ENCODE measurements around the gene IL3RA. TPM values are rescaled to one million over a fixed set of nuclear protein-coding genes. Genes with fewer than 3 reads are reported as not detected.
"Not testable (repeated sequence)": the region's sequence is repeated elsewhere in the genome, so short reads cannot be mapped to it uniquely, and the experiment has no call there.

The IL3RA gene
- total RNA-seq, 1 donor from 2014 or later = 64.7 TPM

DNA sequence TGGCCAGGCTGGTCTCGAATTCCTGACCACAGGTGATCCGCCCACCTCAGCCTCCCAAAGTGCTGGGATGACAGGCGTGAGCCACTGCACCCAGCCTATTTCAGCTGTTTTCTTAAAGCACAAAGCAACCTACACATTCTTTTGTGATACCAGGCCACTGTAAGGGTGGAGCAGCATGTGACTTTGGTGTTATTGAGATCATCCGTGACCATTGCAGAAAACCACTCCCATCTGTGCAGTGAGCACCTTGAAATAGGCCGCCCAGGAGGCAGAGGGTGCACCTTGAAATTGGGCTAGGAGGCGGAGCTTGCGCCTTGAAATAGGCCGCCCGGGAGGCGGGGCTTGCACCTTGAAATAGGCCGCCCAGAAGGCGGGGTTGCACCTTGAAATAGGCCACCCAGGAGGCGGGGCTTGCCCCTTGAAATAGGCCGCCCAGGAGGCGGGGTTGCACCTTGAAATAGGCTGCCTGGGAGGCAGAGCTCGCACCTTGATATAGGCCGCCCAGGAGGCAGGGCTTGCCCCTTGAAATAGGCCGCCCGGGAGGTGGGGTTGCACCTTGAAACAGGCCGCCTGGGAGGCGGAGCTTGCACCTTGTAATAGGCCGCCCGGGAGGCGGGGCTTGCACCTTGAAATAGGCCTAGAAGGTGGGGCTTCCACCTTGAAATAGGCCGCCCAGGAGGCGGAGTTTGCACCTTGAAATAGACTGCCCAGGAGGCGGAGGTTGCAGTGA, 64.3 kb downstream of the IL3RA start:
- no peak for DNase-seq

DNA sequence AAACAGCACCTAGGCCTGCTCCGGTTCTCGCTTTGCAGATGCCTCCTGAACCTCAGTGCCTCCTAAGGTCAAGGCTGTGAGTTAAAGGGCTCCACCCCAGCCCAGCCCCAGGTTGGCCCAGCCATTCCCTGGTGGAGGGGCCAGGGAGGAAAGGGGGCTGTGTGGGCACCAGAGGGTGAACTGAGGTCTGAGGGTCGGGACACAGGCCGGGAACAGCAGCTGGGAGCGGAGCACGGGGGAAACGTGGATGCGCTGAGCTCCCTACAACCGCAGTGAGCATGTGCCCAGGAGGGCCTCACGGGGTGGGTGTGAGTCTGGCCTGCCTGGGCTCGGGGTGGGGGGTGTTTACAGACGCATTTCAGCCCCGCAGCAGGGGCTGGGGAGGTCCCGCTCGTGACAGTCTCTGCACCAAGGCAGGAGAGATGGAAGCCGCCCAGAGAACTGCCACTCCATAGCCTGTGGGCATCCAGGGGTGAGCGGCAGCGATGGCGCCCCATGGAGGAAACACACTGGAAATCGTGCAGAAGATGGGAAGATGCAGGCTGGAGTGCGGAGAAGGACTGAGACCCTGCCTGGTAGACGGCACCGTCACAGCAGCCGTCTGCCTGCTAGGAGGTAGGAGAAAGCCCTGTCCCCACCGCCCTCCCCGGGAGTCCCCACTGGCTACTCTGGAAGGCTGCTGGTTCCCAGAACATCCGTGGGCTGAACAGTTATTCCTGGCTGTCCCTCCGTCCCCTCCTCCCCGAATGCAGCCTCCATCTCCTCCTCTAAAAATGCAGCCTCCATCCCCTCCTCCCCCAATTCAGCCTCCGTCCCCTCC, 65.2 kb downstream of the IL3RA start:
- DNase-seq = no peak

DNA sequence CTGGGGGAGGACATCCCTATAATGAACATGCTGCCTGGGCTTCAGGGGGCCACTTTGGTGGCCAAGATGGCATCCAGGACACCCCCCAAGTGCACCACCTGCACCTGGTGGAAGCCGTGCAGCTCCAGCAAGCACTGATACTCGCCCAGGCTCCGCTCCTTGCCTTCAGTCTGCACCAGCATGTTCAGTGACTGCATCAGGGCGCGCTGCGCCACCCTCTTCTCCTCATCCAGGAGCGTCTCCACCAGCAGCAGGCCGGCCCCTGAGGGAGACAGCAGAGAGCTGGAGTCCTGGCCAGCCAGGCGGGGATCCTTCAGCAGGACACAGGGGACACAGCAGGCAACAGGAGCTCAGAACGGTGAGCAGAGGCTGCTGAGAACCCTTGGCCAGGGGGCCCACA, 66.6 kb downstream of the IL3RA start:
- DNase-seq = no peak

DNA sequence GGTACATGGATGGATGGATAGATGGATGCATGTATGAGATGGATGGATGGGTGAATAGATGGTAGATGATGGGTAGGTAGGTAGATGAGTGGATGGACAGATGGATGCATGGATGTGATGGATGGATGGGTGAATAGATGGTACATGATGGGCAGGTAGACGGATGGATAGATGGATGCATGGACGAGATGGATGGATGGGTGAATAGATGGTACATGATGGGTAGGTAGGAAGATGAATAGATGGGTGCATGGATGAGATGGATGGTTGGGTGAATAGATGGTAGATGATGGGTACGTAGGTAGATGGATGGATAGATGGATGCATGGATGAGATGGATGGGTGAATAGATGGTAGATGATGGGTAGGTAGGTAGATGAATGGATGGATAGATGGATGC, 67.3 kb downstream of the IL3RA start:
- not testable (repeated sequence) for DNase-seq

DNA sequence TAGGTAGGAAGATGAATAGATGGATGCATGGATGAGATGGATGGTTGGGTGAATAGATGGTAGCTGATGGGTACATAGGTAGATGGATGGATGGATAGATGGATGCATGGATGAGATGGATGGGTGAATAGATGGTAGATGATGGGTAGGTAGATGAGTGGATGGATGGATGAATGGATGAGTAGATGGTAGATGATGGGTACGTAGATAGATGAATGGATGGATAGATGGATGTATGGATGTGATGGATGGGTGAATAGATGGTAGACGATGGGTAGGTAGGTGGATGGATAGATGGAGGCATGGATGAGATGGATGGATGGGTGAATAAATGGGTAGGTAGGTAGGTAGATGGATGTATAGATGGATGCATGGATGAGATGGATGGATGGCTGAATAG, 69.2 kb downstream of the IL3RA start:
- DNase-seq = not testable (repeated sequence)

DNA sequence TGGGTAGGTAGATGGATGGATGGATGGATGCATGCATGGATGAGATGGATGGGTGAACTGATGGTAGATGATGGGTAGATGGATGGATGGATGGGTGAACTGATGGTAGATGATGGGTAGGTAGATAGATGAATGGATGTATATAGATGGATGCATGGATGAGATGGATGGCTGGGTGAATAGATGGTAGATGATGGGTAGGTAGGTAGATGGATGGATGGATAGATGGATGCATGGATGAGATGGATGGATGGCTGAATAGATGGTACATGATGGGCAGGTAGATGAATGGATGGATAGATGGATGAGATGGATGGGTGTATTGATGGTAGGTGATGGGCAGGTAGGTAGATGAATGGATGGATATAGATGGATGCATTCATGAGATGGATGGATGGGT, 70.5 kb downstream of the IL3RA start:
- DNase-seq = no peak

DNA sequence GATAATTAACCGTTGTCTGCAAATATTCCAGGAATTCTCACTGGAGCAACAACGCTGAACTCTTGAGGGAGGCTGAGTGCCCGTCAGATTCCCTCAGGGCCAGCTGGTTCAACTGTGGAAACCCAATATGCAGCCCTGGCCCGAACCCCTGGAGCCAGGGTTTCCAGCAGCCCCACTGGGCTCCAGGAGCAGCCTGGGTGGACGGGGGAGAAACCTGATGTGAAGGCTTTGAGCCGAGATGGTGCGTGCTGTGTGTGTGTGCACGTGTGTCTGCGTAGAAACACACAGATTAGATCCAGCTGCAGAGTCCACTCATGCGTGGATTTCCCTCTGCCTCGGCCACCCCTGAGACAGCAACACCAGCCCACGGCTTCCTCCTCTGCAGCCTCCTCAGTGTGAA, 74.7 kb downstream of the IL3RA start:
- DNase-seq = no peak

DNA sequence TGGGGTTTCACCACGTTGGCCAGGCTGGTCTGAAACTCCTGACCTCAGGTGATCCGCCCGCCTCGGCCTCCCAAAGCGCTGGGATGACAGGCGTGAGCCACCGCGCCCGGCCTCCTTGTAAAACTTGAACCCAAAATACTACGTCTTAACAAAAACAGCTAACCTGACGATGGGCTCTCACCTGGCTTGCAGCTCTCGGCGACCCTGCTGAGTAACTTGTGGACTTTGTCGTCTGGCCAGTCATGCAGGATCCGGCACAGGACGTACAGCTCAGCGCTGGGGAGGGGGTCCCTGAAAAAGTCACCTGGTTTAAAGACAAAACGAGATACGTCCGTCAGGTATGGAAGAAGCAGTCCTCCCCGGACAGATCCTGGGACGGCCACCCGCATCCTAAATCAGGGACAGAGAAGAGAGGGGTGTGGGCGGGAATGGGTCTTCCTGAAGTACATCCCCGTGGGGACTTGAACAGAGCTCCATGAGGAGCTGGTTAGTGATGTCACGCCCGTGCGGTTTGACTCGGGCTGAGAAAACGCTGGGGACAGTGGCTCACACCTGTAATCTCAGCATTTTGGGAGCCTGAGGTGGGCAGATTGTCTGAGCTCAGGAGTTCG, 76.1 kb downstream of the IL3RA start:
- no peak for DNase-seq

DNA sequence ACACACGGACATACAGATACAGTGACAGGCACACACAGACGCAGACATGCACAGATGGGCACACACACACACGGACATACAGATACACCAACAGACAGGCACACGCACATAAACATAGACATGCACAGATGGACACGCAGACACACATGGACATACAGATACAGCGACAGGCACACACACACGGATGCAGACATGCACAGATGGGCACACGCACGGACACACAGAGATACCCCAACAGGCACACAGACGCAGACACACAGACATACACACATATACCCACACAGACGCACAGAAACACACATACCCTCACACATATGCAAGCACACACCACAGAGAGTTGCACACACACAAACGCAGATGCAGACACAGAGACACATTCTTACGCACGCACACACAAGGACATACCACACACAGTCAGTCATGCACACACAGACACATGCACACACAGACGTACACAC, 79.8 kb downstream of the IL3RA start:
- DNase-seq = no peak

DNA sequence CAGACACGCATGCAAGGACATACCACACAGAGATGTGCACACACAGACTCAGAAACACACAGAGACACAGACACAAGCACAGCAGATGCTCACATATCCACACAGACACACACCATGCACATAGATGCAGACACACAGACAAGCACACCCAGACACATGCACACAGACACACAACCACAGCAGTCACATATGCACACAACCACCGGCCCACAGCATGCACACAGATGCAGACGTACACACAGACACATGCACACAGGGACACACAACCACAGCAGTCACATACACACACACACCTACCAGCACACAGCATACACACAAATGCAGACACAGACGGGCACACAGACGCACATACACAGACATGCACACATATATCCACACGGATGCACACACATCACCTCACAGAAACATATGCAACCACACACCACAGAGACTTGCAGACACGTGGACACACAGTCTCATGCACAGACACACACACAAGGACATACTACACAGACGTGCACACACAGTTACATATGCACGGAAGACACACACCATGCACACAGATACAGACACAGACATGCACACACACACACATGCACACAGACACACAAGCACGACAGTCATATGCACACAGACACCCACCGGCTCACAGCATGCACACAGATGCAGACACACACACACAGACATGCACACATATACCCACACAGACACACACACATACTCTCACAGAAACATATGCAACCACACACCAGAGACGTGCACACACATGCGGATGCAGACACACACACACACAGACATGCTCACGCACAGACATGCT, 80.6 kb downstream of the IL3RA start:
- DNase-seq = no peak

DNA sequence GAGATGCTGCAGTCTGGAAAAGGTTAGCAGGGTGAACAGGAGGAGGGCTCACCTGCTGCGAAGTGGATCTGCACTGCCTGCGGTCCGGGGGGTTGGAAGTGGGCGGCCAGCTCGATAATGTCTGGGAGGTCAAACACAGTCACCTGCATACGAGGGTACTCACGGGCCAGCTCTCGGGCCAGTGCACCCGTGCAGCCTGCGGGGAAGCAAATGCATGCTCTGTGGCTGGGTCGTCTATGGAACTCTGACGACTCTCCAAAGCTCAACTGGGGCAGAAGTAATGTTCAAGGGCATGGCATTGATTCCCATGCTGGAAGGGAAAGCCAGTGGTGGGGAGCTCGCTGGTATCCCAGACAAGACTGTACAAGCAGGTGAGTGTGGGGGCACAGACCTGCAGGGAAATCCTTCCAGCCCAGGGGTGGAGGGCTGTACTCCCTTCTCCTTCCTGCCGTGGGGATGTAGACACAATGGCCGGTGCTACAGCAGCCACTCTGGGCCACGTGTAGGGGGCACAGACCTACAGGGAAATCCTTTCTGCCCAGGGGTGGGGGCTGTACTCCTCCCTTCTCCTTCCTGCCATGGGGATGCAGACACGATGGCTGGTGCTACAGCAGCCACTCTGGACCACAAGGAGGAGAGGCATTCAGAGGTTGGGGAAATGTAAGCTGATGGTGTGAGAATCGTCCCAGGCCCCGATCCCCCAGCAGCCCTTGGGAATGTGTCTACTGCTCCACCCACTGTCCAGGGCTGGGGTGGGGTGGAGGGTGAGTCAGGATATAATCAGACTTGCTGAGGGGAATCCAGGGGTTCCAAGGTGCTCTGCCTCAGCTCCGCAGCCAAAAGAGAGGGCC, 81.6 kb downstream of the IL3RA start:
- no peak for DNase-seq

DNA sequence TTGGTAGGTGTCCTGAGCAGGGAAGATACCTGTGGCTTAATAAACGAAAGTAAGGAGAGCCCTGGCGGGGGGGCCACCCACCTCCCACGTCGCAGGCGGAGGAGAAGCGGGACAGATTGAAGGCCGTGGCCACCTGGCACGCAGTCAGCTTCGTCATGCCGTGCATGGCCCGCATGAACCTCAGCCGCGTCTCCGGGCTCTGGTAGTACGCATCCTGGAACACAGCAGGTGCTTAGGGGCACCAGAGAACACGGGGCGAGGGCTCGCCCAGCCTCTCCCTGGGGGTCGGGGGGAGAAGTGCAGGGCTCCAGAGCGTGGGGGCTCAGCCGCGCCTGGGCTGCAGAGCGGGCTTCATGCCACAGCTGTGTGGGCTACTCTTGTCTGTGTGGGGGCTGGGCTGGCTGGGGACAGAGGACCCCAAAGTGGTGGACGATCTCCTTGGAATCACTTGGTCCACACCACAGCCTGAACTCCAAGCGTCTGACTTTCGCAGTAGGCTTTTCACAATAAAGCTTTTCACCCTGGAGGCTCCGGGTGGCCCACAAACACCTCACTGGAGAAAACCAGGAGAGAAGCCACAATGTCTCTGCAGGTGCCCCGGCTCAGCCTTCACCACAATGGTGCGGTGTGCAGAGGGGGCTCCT, 82.4 kb downstream of the IL3RA start:
- no peak for DNase-seq

DNA sequence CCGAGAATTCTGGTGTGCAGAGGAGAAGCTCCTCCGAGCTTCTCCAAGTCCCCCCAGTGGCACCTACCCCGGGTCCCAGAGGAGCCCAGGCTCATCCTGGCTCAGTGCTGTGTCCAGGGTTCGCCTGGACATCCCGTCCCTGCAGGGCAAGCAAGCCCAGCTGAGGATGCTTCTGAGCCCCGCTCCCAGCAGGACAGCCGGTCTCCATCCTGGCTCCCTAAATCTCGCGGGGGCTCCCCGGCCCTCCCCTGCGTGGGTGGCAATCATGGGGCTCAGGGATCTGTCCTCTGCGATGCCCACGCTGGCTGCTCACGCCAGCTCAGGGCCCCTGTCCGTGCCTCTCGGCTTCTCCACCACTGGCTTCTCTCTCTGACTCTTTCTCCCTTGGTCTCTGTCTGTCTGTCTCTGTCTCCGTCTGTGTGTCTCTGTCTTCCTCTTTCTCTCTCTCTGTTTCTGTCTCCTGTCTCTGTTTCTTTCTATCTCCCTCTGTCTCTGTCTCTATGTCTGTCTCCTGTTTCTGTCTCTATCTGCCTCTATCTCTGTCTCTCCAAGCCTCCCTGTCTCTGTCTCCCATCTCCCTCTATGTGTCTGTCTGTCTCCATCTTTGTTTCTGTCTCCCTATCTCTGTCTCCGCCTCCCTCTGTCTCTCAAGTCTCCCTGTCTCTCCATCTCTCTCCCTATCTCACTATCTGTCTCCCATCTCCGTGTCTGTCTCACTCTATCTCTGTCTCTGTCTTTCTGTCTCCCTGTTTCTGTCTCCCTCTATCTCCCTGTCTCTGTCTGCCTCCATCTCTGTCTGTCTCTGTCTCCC, 83.2 kb downstream of the IL3RA start:
- no peak for DNase-seq

DNA sequence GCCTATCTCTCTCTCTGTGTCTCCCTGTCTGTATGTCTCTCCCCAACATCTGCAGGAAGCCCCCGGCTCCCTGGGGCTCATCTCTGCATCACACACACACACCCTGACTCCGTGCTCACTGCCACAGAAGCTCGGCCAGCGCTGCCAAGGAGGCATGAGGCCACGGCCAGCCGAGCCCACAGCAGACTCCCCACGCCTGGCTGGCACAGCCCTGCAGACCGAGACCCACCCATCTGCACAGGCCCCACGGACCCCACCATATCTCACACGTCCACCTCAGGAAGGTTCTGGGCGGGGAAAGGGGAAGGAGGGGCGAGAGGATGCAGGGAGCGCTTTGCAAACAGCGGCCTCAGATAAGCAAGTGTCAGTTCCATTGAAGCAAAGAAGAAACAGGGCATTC, 83.8 kb downstream of the IL3RA start:
- DNase-seq = no peak

DNA sequence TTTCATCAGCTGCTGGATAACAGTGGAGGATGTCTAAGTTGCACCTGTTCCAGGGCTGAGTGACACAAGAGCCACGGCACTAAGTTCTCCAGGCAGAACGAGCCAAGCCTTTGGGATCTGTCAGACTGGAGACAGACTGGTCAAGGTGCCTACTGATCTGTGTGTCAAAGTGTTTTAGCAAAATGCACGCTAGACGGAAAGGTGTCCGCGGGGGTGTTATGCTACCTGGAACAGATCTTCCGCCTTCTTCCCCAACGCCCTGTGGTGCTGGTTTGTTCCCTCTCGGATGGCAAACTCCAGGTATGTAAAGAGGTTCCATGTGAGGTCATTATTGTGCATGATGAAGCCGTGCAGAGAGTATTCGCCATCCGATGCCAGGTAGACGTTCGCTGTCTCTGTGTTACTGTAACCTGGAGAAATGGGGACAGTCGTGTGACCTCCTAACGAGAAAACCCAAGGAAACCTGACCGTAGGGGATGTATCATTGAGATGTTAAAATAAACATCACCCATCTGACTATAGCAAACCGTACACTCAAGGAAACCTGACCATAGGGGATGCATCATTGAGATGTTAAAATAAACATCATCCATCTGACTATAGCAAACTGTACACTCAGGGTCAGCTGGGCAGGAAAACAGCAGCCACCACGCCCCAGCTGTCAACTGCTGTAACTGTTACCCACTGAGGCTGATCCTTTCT, 85.0 kb downstream of the IL3RA start:
- DNase-seq = no peak

DNA sequence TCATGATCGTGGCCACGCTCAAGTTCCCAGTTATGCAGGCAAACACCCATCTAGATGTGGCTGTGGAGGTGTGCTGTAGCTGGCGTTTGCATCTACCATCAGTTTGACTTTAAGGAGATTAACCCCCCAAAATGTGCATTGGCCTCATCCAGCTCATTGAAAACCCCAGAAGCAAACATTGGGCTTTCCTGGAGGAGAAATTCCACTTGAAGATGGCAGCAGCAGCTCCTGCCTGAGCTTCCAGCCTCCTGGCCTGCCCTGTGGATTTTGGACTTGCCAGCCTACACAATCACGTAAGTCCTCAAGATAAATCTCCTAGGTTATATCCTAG, 85.5 kb downstream of the IL3RA start:
- no peak for DNase-seq

DNA sequence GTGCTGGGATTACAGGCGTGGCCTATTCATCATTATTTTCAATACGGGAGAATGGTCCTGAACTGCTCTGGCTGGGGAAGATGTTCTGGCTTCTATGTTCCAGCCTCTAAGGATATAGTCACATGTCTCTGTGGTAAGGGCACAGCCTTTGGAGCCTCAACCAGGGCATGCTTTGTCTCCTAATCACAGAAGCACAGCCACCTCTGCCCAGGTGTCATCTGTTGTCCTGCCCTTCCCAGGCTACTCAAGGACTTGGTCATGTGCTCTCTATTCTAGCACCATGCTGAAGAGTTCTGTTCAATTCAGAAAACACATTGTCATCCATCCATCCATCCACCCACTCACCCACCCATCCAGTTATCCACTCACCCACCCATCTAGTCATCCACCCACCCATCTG, 86.6 kb downstream of the IL3RA start:
- no peak for DNase-seq

DNA sequence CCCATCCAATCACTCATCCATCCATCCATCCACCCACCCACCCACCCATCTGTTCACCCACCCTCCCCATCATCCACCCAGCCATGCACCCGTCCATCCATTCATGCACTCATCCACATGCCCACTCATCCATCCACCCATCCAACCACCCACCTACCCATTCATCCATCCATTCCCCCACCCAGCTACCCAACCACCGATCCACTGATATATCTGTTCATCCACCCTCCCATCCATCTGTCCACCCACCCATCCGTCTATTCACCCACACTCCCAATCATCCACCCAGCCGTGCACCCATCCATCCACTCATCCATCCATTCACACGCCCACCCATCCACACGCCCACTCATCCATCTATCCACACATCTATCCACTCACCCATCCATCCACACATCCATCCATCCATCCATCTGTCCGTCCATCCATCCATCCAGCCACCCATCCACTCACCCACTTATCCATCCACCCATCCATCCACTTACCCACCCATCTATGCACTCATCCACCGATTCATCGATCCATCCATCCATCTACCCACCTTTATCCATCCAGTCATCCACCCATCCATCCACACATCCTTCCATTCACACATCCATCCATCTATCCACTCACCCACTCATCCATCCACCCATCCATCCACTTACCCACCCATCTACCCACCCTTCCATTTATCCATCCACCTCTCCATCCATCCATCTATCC, 87.7 kb downstream of the IL3RA start:
- DNase-seq = no peak

DNA sequence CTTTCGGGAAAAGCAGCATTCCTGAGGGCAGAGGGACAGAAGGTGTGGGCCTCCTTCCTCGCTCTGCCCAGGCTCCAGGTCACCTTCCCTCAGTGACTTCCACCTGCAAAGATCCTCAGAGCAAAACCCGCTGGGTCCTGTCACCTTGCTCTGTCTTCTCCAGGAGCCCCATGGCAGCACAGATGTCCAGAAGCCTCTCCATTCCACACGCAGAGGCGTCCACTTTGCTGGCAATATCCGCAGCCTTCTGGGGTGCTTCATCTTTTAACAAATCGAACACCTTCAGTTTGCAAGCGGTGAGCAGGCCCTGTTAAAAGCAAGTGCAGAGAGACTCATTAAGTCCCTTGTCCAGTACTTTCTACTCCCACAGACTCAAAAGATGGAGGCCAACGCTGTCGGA, 88.8 kb downstream of the IL3RA start:
- DNase-seq = no peak
